Loucy (cell line): ENCODE measurements around the gene SCP2D1.

Experiments
- CTCF ChIP-seq: fragments of 200-600 bp; sonication (generic); conservative IDR thresholded peaks from 2 replicates; pipeline ENCODE4 v1.5.1; 2014; ENCODE audit warnings: mild to moderate bottlenecking, antibody characterized with exemption, low read length
- EZH2phosphoT487 ChIP-seq: fragments of 200-600 bp; IDR thresholded peaks from 2 replicates; pipeline ENCODE4 v1.6.1; 2018; ENCODE audit warnings: antibody characterized with exemption, mild to moderate bottlenecking, moderate library complexity, borderline replicate concordance

DNA sequence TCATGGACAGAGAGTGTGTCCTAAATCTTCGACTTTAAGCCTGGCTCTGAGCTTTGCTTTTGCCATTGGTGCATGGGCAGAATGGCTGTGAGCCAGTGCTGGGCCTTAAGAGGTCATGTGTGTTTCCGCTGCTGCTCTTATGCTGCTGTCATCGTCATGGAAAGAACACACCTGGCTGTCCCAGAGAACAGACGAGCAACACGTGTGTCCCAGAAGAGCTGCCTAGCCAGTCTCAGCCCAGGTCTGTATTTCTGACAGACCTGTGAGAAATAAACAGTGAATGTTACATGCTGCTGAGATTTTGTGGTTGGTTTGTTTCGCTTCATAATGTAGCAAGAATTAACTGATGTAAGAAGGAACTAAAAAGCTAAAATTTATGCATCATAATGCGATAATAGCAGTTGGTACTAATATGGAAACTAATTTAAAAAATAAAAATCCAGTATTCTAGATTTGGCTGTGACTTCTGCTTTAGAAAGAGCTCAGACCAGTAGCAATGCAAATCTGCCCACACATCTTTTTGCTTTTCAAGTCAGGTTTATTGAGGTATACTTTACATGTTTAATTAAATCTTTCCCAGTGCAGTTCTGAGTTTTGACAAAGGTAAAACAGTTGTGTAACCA is 11.5 kb upstream of the SCP2D1 start:
- TF ChIP-seq EZH2phosphoT487 (no peak), CTCF (no peak)
